GM12892 (cell line): Measurements from ENCODE around the gene ADAM23.

Experiments
- POLR2A ChIP-seq: IDR thresholded peaks from 2 replicates; pipeline ENCODE4 v1.6.1; 2011; ENCODE audit warnings: low read depth, low read length, control low read depth
- POLR2AphosphoS5 ChIP-seq: IDR thresholded peaks from 2 replicates; pipeline ENCODE4 v1.6.1; 2011; ENCODE audit warnings: low read depth, low read length, control low read depth
- TAF1 ChIP-seq: IDR thresholded peaks from 2 replicates; pipeline ENCODE4 v1.6.1; 2011; ENCODE audit warnings: low read depth, mild to moderate bottlenecking, control low read depth, low read length, borderline replicate concordance

- TF ChIP-seq POLR2A, result no peak
- no peak for TF ChIP-seq TAF1
- TF ChIP-seq POLR2AphosphoS5, result no peak
These were observed 68.0 kb downstream of the ADAM23 start for GRCh38 chr2:206511283-206511682.
